NCI-H748 treated with DMSO at 0.1 percent for 48 hours (cell line): ENCODE data around the gene RD3L.
"Not testable (repeated sequence)": the region's sequence is repeated elsewhere in the genome, so short reads cannot be mapped to it uniquely, and the experiment has no call there.

ENCODE experiments used
- DNase-seq: peaks from one replicate; lab custom pipeline; 2025; lab: John Stamatoyannopoulos, UW

Gene RD3L

GRCh38 chr14:103941973-103942736 is at the start of gene RD3L:
RD3L (minus strand) TSS chr14:103942529; CDS start chr14:103941695, 834 bp downstream.
- DNase-seq: no peak

- no peak for DNase-seq
These were observed 47.6 kb upstream of the RD3L start for GRCh38 chr14:103989964-103990363.

- DNase-seq: no peak
These were observed 46.7 kb upstream of the RD3L start for GRCh38 chr14:103989034-103989433.

- no peak for DNase-seq
These were observed 41.9 kb upstream of the RD3L start for GRCh38 chr14:103984196-103984595.

- DNase-seq: not testable (repeated sequence)
These were observed 38.4 kb upstream of the RD3L start for GRCh38 chr14:103980623-103981238.

DNA sequence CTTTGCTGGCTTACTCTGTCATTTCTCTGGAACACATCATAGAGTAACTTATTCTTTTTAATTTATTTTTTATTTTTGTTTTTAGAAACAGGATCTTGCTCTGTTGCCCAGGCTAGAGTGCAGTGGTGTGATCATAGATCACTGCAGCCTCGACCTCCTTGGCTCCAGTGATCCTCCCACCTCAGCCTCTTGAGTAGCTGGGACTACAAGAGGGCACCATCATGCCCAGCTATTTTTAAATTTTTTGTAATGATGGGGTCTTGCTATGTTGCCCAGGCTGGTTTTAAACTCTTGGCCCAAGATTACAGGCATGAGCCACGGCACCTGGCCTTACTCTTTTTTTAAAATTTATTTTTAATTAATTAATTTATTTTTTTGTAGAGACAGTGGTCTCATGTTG is 32.2 kb upstream of the RD3L start:
- no peak for DNase-seq

GRCh38 chr14:103973354-103973753 is 31.0 kb upstream of the RD3L start:
- no peak for DNase-seq

DNA sequence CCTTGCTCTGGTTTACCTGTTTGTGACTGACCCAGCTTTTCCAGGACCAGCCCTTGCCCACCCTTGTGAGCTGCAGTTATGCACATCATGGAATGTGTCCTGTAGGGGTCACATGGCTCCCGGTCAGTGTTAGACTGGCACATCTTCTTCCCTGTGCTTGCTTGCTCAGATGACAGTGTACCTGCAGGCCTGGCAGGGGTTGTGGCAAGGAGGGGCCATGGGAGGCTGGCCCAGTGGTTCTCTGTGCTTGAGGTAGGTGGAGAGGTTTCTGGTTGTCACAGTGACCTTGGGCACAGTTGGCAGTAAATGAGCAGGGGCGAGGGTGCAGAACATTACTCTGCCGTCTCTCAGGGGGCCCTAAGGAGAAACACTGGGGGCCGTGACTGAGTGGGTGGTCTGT is 27.6 kb upstream of the RD3L start:
- no peak for DNase-seq

DNA sequence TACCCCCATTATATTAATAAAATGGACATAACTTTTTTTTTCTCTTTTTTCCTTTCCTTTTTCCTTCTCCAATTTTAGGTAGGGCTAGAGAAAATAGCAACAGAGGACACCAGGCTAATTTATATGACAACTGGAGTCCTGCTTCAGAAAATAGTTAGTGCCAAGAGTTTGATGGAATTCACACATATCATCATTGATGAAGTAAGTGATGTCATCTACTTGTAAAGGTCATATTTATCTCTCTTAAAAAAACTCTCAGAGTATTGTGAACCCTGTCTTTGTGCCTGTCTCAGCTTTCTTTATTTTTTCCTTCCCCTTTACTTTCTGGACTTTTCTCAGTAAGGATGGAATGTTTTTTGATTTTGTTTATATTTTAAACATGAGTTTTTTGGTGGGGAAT is 24.3 kb upstream of the RD3L start:
- DNase-seq: no peak

DNA sequence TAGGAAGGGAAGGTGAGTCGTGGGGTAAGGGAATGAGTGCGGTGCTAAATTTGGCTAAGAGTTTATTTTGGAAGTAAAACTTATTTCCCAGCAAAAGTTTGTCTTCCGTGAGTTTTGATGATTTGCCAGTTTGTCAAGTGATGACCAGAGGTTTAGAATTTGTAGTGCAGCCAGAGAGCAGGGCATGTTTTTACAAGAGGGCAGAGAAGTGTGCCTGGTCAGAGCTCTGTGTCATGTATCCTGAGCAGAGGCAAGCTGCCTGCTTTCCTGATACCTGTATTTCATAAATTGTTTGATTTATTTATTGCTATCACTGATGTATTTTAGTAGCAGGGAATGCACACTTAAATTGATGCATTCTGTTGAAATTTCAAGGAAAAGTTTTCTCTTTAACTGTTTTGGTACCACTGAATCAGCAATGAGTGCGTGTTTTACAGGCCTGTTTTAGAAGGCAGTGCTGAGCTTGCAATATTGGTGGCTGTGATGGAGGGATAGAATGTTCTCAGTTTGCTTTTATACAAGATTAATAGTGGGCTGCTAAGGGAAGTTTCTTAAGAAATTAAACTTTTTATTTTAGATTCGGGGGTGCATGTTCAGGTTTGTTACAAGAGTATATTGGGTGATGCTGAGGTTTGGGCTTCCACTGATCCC is 19.7 kb upstream of the RD3L start:
- no peak for DNase-seq

GRCh38 chr14:103960457-103961055 is 18.2 kb upstream of the RD3L start:
- no peak for DNase-seq

DNA sequence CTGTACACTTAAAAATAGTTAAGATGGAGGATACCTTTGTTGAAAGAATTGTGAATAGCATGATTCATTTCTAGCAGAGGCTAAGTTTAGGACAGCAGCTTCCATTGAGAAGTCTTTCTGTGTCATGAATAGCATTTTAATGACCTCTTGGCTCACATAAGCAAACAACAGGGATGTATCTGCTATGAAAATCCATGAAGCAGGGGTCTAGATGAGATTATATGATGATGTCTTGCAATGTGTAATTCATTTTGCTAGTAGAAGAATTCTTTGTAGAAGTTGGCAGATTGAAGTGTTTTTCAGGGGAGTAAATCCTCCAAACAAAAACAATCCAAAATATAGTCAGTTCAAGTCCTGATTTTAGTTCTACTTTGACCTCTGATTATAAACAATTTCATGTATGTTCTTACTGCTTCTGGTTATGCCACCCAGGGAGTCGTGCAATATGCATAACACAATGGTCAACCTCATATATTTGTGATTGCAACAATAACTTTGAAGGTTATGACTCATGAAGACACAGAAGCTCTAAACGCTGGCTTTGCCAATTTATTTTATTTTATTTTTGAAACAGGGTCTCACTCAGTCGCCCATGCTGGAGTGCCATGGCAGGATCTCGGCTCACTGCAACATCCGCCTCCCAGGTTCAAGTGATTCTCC is 6.9 kb upstream of the RD3L start:
- no peak for DNase-seq

DNA sequence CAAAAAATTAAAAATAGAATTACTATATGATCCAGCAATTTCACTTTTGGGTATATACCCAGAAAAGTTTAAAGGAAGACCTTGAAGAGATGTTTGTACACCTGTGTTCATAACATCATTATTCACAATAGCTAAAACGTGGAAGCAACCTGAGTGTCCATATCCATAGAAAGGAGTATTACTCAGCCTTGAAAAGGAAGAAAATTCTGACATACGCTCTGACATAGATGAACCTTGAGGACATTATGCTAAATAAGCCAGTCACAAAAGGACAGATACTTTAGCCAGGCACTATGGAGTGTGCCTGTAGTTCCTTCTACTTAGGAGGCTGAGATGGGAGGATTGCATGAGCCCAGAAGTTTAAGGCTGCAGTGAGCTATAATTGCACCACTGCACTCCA is 6.1 kb upstream of the RD3L start:
- DNase-seq: no peak

- no peak for DNase-seq
These were observed 4.6 kb upstream of the RD3L start for GRCh38 chr14:103946975-103947374.

DNA sequence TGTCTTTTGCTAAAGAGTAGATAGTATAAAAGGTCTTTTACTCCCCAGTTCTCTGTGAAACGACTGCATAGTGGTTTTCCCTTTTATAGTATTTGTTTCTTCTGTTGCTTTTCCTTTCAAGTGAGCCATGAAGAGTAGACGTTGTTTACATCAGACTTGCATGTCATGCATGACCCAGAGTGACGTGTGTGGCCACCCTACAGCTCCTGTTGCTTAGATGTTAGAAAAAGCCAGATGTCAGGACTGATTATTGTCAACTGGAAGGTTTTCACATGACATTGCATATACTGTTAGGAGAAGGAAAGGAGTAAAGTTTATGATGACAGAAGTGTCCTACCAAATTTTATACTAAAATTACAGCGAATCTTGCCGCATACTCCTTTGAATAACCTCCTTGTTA is 1.3 kb upstream of the RD3L start:
- DNase-seq: no peak

- DNase-seq: no peak
These were observed 867 bp downstream of the RD3L start for GRCh38 chr14:103941462-103941861.

GRCh38 chr14:103935102-103935501 is 7.2 kb downstream of the RD3L start:
- DNase-seq: no peak

DNA sequence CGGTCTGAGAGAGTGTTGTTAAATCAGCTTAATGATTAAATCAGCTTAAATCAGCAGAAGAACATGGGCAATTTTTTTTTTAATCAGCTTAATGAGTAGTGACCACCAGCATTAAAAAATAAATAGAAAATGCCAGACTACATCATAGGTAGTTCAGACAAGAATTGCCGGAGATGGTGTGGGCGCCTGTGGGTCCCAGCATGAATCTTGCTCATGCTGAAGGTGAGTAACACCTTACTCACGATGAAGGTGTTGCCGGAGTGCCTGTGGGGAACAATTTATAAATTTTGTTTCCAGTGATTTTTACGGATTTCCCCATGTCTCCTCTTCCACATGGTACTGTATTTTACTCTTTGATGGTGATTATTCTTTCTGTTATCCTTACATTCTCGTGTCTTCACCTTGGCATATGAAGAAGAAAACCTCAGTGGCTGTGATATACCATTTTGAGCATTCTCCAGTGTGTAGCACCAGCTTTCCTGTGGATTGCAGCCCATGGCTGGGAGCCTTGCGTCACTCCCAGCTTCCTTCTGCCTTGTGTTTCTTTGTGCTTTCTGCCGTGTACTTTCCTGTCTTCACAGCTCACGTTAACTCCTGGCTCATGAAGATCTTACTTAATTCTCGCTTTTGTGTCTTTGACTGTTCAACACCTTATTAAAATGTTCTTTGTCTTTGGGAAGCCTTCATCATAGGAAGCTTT is 9.4 kb downstream of the RD3L start:
- DNase-seq: no peak

DNA sequence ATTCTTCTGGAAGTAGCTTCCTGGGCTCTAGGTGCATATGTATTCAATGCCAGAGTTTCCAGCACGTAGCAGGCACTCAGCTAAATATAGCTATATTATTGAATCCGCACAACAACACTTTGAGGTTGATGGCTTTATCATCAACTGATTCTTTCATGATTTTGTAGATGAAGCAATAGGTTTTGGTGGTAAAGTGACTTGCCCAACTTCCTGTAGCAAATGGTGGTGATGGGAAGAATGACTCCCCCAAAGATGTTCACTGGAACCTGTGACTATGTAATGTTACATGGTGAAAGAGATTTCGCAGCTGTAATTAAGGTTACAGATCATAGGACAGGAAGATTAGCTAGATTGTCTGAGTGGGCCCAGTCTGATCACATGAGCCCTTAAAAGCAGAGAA is 10.9 kb downstream of the RD3L start:
- DNase-seq: no peak

DNA sequence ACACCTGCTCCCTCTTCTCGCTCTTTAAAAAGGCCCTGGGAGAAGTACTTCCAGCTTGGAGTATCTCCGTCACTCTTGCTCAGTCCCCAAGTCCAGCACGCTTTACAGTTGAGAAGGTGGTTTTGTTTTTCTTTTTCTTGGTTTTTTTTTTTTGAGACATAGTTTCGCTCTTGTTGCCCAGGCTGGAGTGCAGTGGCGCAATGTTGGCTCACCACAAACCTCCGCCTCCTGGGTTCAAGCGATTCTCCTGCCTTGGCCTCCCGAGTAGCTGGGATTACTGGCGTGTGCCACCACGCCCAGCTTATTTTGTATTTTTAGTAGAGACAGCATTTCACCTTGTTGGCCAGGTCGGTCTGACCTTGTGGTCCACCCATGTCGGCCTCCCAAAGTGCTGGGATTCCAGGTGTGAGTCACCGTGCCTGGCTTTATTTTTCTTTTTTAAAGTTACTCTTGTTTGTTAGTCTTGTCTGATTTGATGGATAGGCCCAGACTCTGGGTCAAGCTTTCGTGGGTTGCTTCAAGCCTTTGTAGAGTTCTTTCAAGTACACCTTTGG is 12.2 kb downstream of the RD3L start:
- no peak for DNase-seq
